ENCODE data around the gene RCAN3. TPM values are rescaled to one million over a fixed set of nuclear protein-coding genes. Genes with fewer than 3 reads are reported as not detected.

Gene RCAN3
- total and polyA plus RNA-seq, 2 of the 4 experiments (the other 2 are of a cell fraction) = 4.0 to 5.9 TPM

DNA sequence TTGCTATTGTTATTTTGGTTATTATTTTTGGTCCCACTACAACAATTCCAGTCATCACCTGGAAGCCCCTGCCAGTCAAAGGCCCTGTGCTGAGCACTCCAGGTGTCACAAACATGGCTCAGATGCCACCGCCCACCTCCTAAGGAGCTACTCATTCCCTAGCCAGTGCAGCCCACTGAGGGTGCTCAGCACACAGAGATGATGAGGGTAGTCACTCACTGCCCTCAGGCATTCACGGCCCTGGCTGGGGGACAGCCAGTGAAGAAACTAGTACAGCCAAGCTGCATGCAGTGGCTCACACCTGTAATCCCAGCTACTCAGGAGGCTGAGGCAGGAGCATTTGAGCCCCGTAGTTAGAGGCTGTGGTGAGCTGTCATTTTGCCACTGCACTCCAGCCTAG lies 44.8 kb upstream of the RCAN3 start:
- H3K4me1 ChIP-seq (ENCODE audit: control insufficient read depth, insufficient read depth, low read length) = no peaks in the 10 kb centered on the region; the same call in 1 of the 2 replicates
- peaks cover 40% of the 10 kb centered on the region for H3K36me3 ChIP-seq (ENCODE audit: control insufficient read depth, insufficient read depth, low read length)
- no peaks in the 10 kb centered on the region; a peak in 2 of 4 replicates for H3K79me1 ChIP-seq (ENCODE audit: low read depth in 1 of 2, low read length in 2 of 2)
- dilution Hi-C loops (cut with HindIII; ENCODE audit: low sequenced_read_pairs, unreplicated experiment) = no loop called here
- H2AK9ac ChIP-seq (replicated peaks; ENCODE audit: low read depth, low read length, poor library complexity) = no peak overlapping the region
- H4K5ac ChIP-seq (ENCODE audit: low read depth, low read length) = no peak overlapping the region
- H2AFZ ChIP-seq (replicated peaks; ENCODE audit: low read length, poor library complexity) = no peak overlapping the region
- TF ChIP-seq RCOR1 (IDR thresholded peaks at IDR 0.05; ENCODE audit: insufficient replicate concordance, low read length) = no peak
- no peak for TF ChIP-seq NFE2L2 (IDR thresholded peaks at IDR 0.05; ENCODE audit: low read depth, low read length)
- no peak for TF ChIP-seq POLR2A (IDR thresholded peaks at IDR 0.05; ENCODE audit: low read depth, low read length)
- no peak for TF ChIP-seq CHD1 (IDR thresholded peaks at IDR 0.05; ENCODE audit: low read depth, low read length)
- TF ChIP-seq, protein P1, sequence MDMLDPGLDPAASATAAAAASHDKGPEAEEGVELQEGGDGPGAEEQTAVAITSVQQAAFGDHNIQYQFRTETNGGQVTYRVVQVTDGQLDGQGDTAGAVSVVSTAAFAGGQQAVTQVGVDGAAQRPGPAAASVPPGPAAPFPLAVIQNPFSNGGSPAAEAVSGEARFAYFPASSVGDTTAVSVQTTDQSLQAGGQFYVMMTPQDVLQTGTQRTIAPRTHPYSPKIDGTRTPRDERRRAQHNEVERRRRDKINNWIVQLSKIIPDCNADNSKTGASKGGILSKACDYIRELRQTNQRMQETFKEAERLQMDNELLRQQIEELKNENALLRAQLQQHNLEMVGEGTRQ (IDR thresholded peaks at IDR 0.05; ENCODE audit: low read depth, low read length) = no peak
- TF ChIP-seq, protein P2, sequence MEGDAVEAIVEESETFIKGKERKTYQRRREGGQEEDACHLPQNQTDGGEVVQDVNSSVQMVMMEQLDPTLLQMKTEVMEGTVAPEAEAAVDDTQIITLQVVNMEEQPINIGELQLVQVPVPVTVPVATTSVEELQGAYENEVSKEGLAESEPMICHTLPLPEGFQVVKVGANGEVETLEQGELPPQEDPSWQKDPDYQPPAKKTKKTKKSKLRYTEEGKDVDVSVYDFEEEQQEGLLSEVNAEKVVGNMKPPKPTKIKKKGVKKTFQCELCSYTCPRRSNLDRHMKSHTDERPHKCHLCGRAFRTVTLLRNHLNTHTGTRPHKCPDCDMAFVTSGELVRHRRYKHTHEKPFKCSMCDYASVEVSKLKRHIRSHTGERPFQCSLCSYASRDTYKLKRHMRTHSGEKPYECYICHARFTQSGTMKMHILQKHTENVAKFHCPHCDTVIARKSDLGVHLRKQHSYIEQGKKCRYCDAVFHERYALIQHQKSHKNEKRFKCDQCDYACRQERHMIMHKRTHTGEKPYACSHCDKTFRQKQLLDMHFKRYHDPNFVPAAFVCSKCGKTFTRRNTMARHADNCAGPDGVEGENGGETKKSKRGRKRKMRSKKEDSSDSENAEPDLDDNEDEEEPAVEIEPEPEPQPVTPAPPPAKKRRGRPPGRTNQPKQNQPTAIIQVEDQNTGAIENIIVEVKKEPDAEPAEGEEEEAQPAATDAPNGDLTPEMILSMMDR (conservative IDR thresholded peaks at IDR 0.05; ENCODE audit: low read depth, low read length) = no peak
- TF ChIP-seq FOS (IDR thresholded peaks at IDR 0.05; ENCODE audit: low read depth, low read length) = no peak
- TF ChIP-seq MAFK (IDR thresholded peaks at IDR 0.05; ENCODE audit: low read depth, low read length) = no peak
- TF ChIP-seq SMC3 (IDR thresholded peaks at IDR 0.05; ENCODE audit: low read depth, low read length) = no peak
- no peak for TF ChIP-seq RFX5 (IDR thresholded peaks at IDR 0.05; ENCODE audit: low read depth, low read length)
- no peak for TF ChIP-seq MAZ (IDR thresholded peaks at IDR 0.05; ENCODE audit: borderline replicate concordance, low read depth, low read length)
- TF ChIP-seq, protein P3, sequence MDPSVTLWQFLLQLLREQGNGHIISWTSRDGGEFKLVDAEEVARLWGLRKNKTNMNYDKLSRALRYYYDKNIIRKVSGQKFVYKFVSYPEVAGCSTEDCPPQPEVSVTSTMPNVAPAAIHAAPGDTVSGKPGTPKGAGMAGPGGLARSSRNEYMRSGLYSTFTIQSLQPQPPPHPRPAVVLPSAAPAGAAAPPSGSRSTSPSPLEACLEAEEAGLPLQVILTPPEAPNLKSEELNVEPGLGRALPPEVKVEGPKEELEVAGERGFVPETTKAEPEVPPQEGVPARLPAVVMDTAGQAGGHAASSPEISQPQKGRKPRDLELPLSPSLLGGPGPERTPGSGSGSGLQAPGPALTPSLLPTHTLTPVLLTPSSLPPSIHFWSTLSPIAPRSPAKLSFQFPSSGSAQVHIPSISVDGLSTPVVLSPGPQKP (IDR thresholded peaks at IDR 0.05; ENCODE audit: borderline replicate concordance, low read depth, low read length) = no peak
- no peak for TF ChIP-seq MXI1 (IDR thresholded peaks at IDR 0.05; ENCODE audit: borderline replicate concordance, low read depth, low read length)
- TF ChIP-seq RAD21 (IDR thresholded peaks at IDR 0.05; ENCODE audit: low read length) = no peak
- no peak for TF ChIP-seq CEBPB (IDR thresholded peaks at IDR 0.05; ENCODE audit: low read depth, low read length)
- TF ChIP-seq BHLHE40 (IDR thresholded peaks at IDR 0.05; ENCODE audit: low read depth, low read length) = no peak
- no TSS peak for BruUV-seq (replicated peaks)
- H2BK20ac ChIP-seq (ENCODE audit: low read depth, low read length) = no peak overlapping the region
- H3K4me2 ChIP-seq (ENCODE audit: low read depth, low read length) = no peak overlapping the region
- no peak overlapping the region for H4K91ac ChIP-seq (ENCODE audit: insufficient read depth, low read depth, low read length)
- no peak overlapping the region for H3K4ac ChIP-seq (ENCODE audit: low read depth, low read length)
- peaks cover 16% of the 10 kb centered on the region; the same call in 1 of the 2 replicates for H3K9me1 ChIP-seq (ENCODE audit: insufficient read depth, low read length)
- in situ Hi-C loops (cut with MboI; ENCODE audit: low sequenced_read_pairs) = no loop called here
- no peaks in the 10 kb centered on the region for H3K27me3 ChIP-seq (ENCODE audit: control insufficient read depth, insufficient read depth, low read length)
- no peak overlapping the region for H3K9ac ChIP-seq (ENCODE audit: low read depth, low read length)
- H3K56ac ChIP-seq (ENCODE audit: extremely low read depth, insufficient read depth, low read length) = no peak overlapping the region
- POLR2A ChIA-PET (ENCODE audit: unreplicated experiment) = no interaction called here
- 90% methylated on average over 2 of the region's 3 CpGs; no CpG with 5 or more reads in 1 of the 2 experiments for WGBS, 2 experiments (ENCODE audit: extremely low coverage in 2 of 2, insufficient read length in 1 of 2)
- no peak overlapping the region for H2BK5ac ChIP-seq (ENCODE audit: low read depth, low read length, poor library complexity, severe bottlenecking)
- DNase-seq (no peak), ATAC-seq (ENCODE audit: low read depth) (no peak)
- CTCF ChIA-PET = interaction anchor here (0.5 kb wide), 1 partner anchor 397 kb away, joined by 4 read pairs; no protein-coding TSS in a partner anchor
- H2AK5ac ChIP-seq (ENCODE audit: low read depth, low read length) = no peak overlapping the region
- H3K23ac ChIP-seq (ENCODE audit: low read depth, low read length) = no peak overlapping the region
- no peak overlapping the region for H4K8ac ChIP-seq (ENCODE audit: low read depth in 2 of 2, low read length in 2 of 2)
- H3K18ac ChIP-seq (ENCODE audit: low read depth, low read length) = no peak overlapping the region
- H3K14ac ChIP-seq (replicated peaks; ENCODE audit: low read depth, low read length) = no peak overlapping the region
- no peak overlapping the region for H3K27ac ChIP-seq (ENCODE audit: insufficient read depth, low read length)
- no peak overlapping the region for H3K4me3 ChIP-seq (ENCODE audit: insufficient read depth, low read depth, low read length)
- H2BK120ac ChIP-seq (ENCODE audit: low read depth, low read length) = no peak overlapping the region
- intact Hi-C loops (cut with micrococcal nuclease) = no loop called here
- no peak overlapping the region for H2BK15ac ChIP-seq (ENCODE audit: low read depth, low read length)
- no peaks in the 10 kb centered on the region for H4K20me1 ChIP-seq (ENCODE audit: insufficient read depth, low read length)
- H3K9me3 ChIP-seq (ENCODE audit: control insufficient read depth, insufficient read depth, low read length) = no peaks in the 10 kb centered on the region; the same call in 1 of the 2 replicates

All from IMR-90 (cell line).